ENCODE measurements around the gene SMAD3.
A peak's percentile ranks its signal among the peaks of the same experiment; 100 is the strongest.

SMAD3 gene

DNA sequence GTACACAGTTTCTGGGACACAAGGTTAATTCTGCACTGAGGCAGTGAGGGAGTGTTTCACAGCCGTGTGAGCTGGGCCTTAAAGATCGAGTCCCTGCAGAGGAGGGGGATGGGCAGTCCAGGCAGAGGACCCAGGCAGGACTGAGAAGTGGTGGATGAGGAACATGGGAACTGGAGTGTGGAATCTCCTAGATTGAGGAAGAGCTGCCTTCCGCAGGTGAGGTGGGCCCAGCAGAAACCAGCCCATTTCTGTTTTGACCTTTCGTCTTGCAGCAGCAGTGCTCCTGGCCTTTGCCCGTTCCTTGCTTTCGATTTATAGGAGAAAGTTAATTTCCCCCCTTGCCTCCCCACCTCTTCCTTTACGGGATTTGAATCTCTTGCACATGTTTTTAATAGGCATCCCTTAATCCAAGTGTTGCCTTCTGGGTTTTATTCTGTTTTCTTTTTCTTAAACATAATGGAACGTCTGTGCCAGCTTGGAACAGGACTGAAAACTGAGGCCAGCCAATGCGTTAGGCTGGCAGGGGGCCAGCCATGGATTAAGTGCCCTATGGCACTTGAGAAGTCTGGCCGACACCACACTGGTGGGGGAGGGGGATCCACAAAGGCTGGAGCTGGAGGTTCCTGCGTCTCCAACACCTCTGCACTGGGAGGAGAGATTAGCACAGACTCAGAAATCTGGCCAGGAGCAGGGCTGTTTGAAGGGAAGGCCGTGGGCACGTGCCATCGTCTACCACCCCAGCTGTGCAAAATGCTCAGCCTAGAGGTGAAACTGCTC, 111.0 kb downstream of the SMAD3 start:
- no peak overlapping the region for H3K27ac Mint-ChIP-seq
- no peaks in the 10 kb centered on the region for H3K27me3 Mint-ChIP-seq
- H3K9me3 Mint-ChIP-seq (ENCODE audit: low read depth) = no peaks in the 10 kb centered on the region
- H3K4me1 Mint-ChIP-seq (ENCODE audit: low read depth) = peaks cover 32% of the 10 kb centered on the region
- H3K36me3 Mint-ChIP-seq = peaks cover 6% of the 10 kb centered on the region
- no peak overlapping the region for H3K4me3 Mint-ChIP-seq

DNA sequence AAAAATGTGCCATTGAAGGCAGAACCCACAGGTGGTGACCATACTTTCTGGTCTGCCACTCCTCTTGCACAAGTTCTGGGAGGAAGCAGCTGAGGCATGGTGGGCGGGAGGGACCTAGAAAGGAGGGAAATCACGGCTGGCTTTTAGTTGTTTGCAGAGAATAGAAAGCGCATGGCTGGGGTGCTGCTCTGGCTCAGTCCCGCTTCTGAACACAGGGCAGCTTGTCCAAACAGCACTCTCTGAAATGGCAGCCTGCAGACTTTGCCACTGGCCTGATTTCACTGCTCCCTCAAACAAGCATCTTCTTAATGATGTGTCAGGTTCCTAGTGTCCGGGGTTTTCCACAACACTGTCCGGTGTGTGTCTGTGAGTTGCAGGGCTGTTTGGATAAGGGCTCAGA, 112.3 kb downstream of the SMAD3 start:
- Mint-ChIP-seq H3K27ac (no peak overlapping the region), H3K9me3 (ENCODE audit: low read depth) (no peaks in the 10 kb centered on the region), H3K27me3 (no peaks in the 10 kb centered on the region), H3K36me3 (peaks cover 4% of the 10 kb centered on the region), H3K4me3 (no peak overlapping the region), H3K4me1 (ENCODE audit: low read depth) (peaks cover 31% of the 10 kb centered on the region)

DNA sequence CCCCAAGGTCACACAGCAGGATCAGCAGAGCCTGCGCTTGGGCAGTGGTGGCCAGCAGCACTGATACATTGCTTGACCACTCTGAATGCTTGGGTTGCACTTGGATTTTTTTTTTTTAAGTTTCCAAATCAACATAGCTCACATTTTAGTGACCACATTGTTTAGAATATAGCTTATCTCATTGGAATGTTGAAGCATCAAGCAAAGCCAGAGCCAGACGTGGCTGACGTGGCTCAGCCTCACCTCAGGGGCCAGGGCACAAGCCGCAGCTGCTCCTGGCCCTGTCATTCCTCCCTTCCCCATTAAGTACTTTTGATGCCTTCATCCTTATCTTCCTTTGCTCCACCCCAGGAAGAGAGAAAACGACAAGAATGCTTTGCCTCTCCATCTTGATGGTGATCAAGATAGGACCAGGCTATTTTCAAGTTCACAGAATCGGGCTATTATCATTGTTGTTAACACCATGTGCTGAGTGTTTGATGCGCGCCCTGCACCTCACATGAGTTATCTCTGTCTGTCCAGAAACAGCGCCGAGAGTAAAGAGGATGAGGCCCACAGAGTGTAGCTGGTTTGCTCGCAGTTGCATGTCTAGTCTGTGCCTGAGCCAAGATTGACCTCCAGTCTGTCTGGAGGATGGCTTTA, 113.3 kb downstream of the SMAD3 start:
- peaks cover 25% of the 10 kb centered on the region for H3K4me1 Mint-ChIP-seq (ENCODE audit: low read depth)
- no peaks in the 10 kb centered on the region for H3K27me3 Mint-ChIP-seq
- peaks cover 4% of the 10 kb centered on the region for H3K36me3 Mint-ChIP-seq
- no peak overlapping the region for H3K4me3 Mint-ChIP-seq
- H3K9me3 Mint-ChIP-seq (ENCODE audit: low read depth) = no peaks in the 10 kb centered on the region
- H3K27ac Mint-ChIP-seq = no peak overlapping the region

- H3K36me3 Mint-ChIP-seq = peaks cover 4% of the 10 kb centered on the region
- no peaks in the 10 kb centered on the region for H3K9me3 Mint-ChIP-seq (ENCODE audit: low read depth)
- H3K4me3 Mint-ChIP-seq = no peak overlapping the region
- peak overlapping the region; percentile 30 for H3K27ac Mint-ChIP-seq
- H3K27me3 Mint-ChIP-seq = no peaks in the 10 kb centered on the region
- peaks cover 20% of the 10 kb centered on the region for H3K4me1 Mint-ChIP-seq (ENCODE audit: low read depth)
Measured at GRCh38 chr15:67179411-67179995, 114.1 kb downstream of the SMAD3 start.

DNA sequence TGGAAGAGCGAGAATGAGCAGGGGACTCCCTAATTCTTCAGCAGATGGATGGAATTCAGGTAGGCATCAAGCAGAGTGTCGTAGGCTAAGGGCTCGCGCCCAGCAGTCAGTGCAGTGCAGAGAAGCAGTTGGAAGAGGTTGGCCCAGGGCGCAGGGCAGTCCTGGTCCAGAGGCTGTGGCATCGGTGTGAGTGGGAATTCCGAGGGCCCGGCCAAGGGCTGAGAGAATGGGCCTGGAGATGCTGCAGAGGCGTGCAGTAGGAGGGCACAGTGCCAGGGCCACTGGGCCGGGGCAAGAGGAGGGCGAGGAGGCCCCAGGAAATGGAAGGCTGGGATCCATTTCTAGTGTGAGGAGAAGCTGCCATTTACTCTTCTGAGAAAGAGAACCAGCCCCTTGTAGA, 114.6 kb downstream of the SMAD3 start:
- H3K27ac Mint-ChIP-seq = peak overlapping the region; percentile 30

DNA sequence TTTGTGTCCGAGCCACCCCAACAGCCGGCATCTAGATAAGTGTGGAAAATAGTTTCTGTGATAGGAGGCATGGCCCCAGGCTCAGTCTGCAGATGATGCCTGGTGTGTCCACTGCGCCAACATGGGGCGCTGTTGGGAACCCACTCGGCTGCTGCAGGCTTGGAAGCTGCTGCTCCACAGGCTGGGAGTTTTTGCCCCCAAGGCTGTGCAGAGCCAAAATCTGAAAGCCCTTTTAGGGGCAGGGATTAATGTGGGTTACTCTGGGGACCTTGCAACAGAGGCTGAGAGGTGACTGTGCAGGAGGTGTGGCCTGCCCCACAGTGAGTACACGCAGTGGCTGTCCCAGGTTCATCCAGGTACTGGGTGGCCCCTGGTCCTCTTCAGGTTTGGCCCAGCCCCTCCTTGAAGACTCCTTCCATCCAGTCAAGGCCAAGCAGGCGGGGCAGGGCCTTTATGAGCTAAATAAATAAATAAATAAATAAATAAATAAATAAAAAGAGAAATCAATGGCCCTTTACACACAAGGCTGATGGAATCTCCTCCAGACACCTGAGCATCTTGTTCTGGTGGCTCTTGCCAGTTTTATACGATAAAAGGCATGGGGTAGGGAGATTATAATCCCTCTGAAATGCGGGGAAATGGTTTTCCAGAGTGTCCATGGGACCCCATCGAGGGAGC, 115.3 kb downstream of the SMAD3 start:
- Mint-ChIP-seq H3K27ac (no peak overlapping the region), H3K36me3 (peaks cover 8% of the 10 kb centered on the region), H3K4me3 (no peak overlapping the region), H3K4me1 (ENCODE audit: low read depth) (peaks cover 9% of the 10 kb centered on the region), H3K9me3 (ENCODE audit: low read depth) (no peaks in the 10 kb centered on the region), H3K27me3 (no peaks in the 10 kb centered on the region)

More for the DNA sequence above, 114.6 kb downstream of the SMAD3 start:
- H3K4me1 Mint-ChIP-seq (ENCODE audit: low read depth) = peaks cover 16% of the 10 kb centered on the region
- H3K9me3 Mint-ChIP-seq (ENCODE audit: low read depth) = no peaks in the 10 kb centered on the region
- H3K4me3 Mint-ChIP-seq = no peak overlapping the region
- H3K27me3 Mint-ChIP-seq = no peaks in the 10 kb centered on the region
- H3K36me3 Mint-ChIP-seq = peaks cover 5% of the 10 kb centered on the region

GRCh38 chr15:67181221-67181639, 115.8 kb downstream of the SMAD3 start:
- no peak overlapping the region for H3K4me3 Mint-ChIP-seq
- H3K27ac Mint-ChIP-seq = no peak overlapping the region
- no peaks in the 10 kb centered on the region for H3K9me3 Mint-ChIP-seq (ENCODE audit: low read depth)
- no peaks in the 10 kb centered on the region for H3K27me3 Mint-ChIP-seq
- H3K36me3 Mint-ChIP-seq = peaks cover 10% of the 10 kb centered on the region
- H3K4me1 Mint-ChIP-seq (ENCODE audit: low read depth) = peaks cover 4% of the 10 kb centered on the region

- H3K9me3 Mint-ChIP-seq (ENCODE audit: low read depth) = no peaks in the 10 kb centered on the region
- no peak overlapping the region for H3K4me3 Mint-ChIP-seq
- H3K36me3 Mint-ChIP-seq = peaks cover 11% of the 10 kb centered on the region
- no peak overlapping the region for H3K27ac Mint-ChIP-seq
- H3K27me3 Mint-ChIP-seq = no peaks in the 10 kb centered on the region
- no peaks in the 10 kb centered on the region for H3K4me1 Mint-ChIP-seq (ENCODE audit: low read depth)
Measured at GRCh38 chr15:67183443-67184169, 118.2 kb downstream of the SMAD3 start.

DNA sequence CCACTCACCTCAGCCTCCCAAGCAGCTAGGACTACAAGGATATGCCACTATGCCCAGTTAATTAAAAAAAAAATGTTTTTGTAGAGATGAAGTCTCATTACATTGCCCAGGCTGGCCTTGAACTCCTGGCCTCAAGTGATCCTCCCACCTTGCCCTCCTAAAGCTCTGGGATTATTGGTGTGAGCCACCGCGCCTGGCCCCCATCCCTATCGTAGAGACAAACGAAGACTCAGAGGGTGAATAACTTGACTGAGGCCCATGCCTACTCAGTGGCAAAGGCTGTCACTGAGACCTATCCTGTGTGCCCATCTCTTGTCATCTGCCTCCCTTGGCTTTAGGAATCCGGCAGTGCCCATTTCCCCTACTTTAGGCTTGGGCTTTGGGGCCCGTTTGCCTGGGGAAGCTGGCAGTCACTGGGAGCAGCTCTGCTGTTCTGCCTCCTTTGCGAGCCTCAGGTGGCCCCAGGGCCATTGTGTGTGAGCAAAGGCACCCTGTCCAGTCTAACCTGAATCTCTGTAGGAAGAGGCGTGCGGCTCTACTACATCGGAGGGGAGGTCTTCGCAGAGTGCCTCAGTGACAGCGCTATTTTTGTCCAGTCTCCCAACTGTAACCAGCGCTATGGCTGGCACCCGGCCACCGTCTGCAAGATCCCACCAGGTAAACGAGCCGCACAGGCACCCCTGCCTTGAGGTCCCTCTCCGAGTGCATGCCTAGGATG, 119.0 kb downstream of the SMAD3 start:
- H3K4me1 Mint-ChIP-seq (ENCODE audit: low read depth) = no peaks in the 10 kb centered on the region
- peaks cover 11% of the 10 kb centered on the region for H3K36me3 Mint-ChIP-seq
- no peak overlapping the region for H3K27ac Mint-ChIP-seq
- H3K9me3 Mint-ChIP-seq (ENCODE audit: low read depth) = no peaks in the 10 kb centered on the region
- H3K27me3 Mint-ChIP-seq = no peaks in the 10 kb centered on the region
- H3K4me3 Mint-ChIP-seq = no peak overlapping the region

GRCh38 chr15:67185051-67185450, 119.6 kb downstream of the SMAD3 start:
- peaks cover 9% of the 10 kb centered on the region for H3K36me3 Mint-ChIP-seq
- H3K4me3 Mint-ChIP-seq = no peak overlapping the region
- no peaks in the 10 kb centered on the region for H3K4me1 Mint-ChIP-seq (ENCODE audit: low read depth)
- no peaks in the 10 kb centered on the region for H3K27me3 Mint-ChIP-seq
- H3K27ac Mint-ChIP-seq = no peak overlapping the region
- no peaks in the 10 kb centered on the region for H3K9me3 Mint-ChIP-seq (ENCODE audit: low read depth)

DNA sequence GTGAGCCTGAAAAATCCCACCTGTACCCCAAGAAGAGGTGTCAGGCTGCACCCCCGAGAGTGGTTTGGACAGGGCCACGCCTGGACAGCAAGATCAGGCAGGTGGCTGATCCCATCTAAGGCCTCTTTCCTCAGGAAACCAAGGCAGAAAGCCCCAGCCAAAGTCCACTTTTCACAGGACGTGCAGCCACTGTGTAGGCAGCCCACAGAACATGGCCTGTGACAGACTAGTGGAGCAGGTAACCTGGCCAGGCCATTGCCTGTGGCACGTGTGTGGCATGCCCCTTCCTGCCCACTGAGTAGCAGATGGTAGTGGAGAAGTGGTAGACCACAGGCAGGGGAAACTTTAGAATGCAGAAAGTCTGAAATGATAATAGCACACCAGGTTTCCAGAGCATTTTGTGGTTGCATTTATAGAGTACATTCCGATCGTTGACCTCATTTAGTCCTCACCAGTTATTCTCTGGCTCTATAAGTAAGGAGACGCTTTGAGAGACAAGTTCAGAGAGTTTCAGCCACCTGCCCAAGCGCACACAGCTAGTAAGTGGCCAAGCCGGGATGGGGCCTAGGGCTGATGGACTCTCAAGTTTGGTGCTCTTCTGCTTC, 120.3 kb downstream of the SMAD3 start:
- no peak overlapping the region for H3K27ac Mint-ChIP-seq
- H3K4me1 Mint-ChIP-seq (ENCODE audit: low read depth) = no peaks in the 10 kb centered on the region
- H3K9me3 Mint-ChIP-seq (ENCODE audit: low read depth) = no peaks in the 10 kb centered on the region
- no peak overlapping the region for H3K4me3 Mint-ChIP-seq
- no peaks in the 10 kb centered on the region for H3K27me3 Mint-ChIP-seq
- H3K36me3 Mint-ChIP-seq = peaks cover 9% of the 10 kb centered on the region

DNA sequence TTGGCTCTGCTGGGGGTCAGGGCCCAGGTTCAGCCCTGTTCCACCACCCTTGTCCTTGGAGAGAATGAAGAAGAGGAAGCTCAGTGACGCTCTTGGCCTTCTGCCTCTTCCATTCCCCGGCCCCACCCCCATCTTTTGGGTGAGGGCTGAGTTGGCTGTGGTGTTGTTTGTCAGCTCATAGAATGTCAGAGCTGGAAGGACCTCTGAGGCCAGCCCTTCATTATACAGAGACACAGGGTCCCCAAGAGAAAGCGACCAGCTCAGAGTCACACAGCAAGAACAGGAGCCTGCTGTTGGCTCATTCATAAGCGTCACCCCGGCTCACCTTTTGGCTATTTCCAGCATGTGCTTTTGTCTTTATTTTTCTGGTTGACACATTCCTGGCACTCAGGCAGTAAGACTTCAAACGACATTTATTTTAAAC, 120.8 kb downstream of the SMAD3 start:
- Mint-ChIP-seq H3K4me3 (no peak overlapping the region), H3K27ac (no peak overlapping the region), H3K9me3 (ENCODE audit: low read depth) (no peaks in the 10 kb centered on the region), H3K36me3 (peaks cover 9% of the 10 kb centered on the region), H3K27me3 (no peaks in the 10 kb centered on the region), H3K4me1 (ENCODE audit: low read depth) (no peaks in the 10 kb centered on the region)

DNA sequence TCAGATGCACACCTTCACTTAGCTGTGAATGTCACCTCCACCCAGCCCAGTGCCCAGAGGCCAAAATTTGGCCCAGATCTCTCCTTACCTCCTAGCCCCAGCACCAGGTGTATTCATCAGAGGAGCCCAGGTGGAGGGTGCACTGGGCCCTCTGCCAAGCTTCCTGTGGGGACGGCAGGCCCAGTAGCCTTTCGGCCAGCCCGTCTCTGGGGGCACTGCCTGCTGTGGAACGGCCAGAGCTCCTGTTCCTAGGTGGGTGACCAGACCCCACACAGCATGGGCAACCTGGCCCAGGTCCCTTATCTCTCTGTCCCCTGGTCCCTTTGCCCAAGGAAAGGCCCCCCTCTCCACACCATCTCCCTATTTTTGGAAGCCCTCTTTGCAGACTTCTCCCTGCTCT, 121.3 kb downstream of the SMAD3 start:
- Mint-ChIP-seq H3K9me3 (ENCODE audit: low read depth) (no peaks in the 10 kb centered on the region), H3K27ac (no peak overlapping the region), H3K36me3 (peaks cover 9% of the 10 kb centered on the region), H3K4me1 (ENCODE audit: low read depth) (no peaks in the 10 kb centered on the region), H3K4me3 (no peak overlapping the region), H3K27me3 (no peaks in the 10 kb centered on the region)
